Midbrain (tissue), 1 donor: ENCODE data around the gene SCRT2.

Experiments
- DNase-seq: peaks from one replicate; lab custom pipeline; 2025; lab: John Stamatoyannopoulos, UW

Gene SCRT2

DNA sequence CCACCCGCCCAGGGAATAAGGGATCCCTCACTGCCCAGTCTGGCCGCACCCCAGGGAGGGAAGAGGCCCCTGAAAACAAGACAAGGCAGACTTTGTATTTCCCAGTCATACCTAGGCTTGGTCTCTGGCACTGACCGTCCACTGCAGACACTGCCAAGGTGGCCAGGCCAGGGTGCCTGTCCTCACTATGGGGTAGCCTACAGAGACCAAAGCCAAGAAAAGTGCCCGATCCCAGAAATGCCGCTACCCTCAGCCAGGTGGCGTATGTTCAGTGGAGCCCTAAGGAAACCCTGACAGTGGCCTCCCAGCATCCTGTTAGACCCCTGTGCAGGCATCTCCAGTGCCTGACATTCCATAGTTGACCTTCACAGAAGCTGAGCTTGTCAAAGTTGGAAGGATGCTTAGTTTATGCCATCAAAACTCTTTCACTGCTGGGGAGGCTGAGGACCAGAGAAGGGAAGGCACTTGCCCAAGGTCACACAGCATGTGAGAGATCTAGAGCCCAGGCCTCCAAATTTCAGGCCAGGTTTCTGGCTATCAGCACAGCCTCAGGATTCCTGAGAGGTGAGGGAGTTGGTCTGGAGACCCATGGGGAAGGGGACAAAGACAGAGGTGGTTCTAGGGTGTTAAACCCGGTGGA lies 2.5 kb downstream of the SCRT2 start:
- DNase-seq: no peak

GRCh38 chr20:671252-672030 lies 4.2 kb downstream of the SCRT2 start:
- DNase-seq: no peak

DNA sequence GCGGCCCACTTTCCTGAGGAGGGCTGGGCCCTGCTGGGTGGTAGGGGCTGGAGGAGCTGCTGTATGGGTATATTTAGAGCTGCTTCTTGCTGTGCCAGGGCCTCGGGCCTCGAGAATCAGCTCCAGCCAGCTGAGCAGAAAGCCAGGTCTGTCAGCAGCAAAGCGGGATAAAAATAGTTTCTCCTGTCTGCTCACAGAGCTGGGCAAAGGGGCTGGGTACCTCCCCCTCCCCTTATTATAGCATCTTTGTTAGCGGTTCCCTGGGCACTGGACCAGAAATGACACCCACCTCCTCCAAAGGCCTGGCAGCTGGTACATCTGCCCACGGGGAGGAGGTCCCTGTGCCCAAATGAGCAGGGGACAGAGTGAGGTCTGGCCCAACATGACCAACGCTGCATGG lies 6.0 kb downstream of the SCRT2 start:
- DNase-seq: no peak

GRCh38 chr20:668638-669037 lies 7.0 kb downstream of the SCRT2 start:
- no peak for DNase-seq

- no peak for DNase-seq
Observed at GRCh38 chr20:668050-668449, 7.6 kb downstream of the SCRT2 start.

DNA sequence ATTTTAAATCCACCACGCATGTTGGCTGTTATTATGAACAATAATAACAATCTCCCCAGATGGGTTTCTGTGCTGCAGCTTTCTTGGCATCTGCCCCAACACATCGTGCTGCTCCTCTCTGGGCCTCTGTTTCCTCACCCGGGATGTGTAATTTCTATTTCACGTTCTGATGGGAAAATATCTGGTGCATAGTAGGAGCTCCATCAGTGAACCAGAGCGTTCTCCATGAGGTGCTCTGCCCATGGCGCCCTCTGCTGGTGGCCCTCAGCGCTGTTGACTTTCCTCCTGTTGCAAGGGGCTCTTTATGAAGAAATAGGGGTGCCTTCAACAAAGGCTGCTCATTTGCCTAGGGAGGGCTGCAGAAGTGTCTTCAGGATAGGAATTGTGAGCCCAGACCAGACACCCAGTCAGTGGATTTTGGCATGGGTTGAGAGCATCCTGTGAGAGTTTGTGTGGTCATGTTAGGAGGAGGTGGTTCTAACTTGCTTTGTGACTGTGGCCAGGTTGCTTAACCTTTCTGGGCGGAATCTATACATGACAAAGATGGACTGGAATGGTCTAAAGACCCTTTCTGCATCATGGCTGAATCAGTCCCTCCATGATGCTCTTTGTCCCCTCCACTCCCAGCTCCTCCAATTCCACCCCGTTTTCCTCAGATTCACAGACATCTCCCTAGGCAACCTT lies 8.1 kb downstream of the SCRT2 start:
- peak; percentile 27 for DNase-seq

DNA sequence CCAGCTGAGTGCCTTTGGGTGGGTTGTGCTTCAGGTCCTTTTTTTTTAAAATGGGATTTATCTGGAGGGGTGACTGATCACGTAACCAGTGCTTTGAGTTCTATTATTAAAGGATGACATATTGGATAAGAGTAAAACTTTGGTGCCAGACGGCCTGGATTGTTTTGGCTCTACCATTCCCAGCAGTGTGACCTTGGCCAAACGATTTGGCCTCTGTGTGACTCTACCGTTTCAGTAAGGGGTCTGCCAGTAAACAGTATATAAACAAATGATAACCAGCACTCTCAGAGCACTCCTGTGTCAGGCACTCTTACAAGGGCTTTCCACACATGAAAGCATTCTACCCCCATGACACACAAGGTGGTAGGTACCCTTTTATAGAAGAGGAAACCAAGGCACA lies 8.7 kb downstream of the SCRT2 start:
- no peak for DNase-seq

GRCh38 chr20:665276-665675 lies 10.3 kb downstream of the SCRT2 start:
- DNase-seq: no peak

DNA sequence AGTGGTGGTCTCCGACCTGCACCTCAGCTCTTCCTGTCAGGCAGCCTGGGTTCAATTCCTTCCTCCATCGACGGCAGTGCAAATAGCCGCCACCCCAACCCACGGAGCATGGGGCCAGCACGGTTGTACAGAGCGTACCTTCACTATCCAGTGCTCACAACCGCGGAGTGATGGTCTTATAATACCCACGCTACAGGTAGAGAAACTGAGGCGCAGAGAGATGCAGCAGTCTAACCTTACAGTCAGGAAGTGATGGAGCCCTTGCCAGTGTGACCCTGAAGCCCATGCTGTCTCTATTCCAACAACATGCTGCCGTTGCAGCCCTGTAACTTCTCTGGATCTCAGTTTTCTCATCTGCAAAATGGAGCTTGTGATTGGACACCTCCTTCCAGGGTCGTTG lies 11.0 kb downstream of the SCRT2 start:
- no peak for DNase-seq

DNA sequence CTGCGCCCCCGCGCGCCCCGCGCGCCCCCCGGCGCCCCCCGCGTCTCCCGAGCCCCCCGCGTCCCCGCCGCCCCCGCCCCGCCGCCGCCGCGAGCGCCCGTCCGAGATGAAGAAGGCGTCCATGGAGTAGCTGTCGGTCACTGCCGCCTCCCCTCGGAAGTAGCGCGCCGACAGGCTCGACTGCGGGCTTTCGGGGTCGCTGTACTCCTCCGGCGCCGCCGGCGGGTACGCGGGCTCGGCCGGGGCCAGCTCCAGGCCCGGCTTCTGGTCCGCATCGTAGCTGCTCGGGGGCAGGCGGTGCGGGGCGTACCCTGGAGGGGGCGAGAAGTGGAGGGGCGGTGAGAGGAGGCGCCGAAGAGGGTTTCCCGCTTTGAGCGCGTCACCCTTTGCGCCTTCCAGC lies 11.5 kb downstream of the SCRT2 start:
- no peak for DNase-seq

- no peak for DNase-seq
Observed at GRCh38 chr20:663315-664090, 12.1 kb downstream of the SCRT2 start.

DNA sequence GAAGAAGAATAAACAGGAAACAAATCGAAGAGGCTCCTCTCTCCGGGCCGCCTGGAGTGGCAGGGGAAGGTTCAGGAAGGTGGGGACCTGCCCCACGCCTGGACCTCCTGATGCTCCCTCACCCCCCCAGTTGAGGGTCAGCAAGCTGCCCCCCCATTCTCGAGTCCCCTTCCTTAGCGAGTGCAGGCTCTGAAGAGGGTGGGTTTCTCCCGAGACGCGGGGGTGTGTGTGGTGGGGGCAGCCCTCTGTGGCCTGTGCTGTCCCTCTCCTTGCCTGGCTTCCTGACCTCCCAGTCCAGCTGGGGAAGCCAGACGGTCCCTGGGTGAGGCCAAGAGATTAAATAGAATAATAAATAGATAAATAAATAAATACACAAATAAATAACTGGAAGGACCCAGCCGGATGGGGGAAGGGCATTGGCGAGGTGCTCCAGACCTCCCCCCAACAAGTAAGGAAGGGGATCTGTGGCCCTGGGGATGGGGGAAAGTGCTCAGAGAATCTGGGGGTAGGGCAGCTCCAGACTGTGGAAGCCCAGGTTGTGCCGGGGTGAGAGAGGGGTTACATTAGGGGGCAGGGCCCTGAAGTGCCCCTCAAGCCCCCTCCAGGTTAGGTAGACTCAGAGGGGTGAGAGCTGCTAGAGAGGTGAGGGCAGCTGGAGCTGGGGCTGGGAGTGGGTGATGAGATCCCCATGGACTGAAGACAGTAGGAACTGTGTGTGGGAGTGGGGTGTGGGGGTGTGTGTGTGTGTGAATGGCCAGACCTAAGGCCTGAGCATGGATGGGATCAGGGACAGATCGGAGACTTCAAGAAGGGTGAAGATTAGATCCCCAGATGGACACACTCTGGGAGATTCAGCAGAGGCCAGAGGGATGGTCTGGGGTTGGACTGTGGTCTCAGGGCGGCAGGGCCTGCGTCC lies 13.1 kb downstream of the SCRT2 start:
- no peak for DNase-seq

DNA sequence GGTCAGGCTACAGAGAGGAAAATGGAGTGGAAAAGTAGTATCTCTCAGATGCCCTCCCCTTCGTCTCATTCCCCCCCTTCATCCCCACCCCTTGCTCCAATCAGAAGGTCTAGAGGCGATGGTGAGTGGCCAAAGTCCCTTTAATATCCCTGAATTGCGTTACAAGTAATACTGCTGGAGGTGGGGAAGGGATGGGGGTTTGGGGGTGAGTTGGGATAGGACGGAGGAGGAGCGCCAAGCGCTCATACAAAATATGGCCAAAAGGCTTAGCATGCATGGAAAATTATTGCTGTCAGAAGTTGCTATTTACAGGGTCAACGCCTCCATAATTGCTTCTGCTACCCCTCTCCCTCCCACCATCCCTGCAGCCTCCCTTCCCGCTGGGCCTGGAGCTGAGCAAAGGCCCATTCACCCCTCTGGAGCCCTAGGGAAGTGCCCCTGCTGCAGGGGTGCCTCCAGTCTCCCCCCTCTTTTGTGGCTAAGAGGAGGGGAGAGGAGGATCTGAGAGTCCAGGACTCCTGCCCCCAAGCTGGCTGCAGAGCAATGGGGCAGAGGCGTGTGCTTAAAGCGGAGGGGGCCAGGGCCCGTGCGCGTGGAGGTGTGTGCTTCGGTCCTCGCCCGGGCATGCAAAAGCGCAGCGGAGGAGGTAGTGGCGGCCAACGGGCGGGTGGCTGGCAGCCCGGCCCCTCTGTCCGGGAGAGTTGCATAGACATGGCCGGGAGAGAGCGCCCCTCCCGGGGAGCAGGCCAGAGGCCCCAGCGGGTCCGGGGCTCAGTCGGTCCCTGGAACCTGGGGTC lies 13.9 kb downstream of the SCRT2 start:
- DNase-seq: no peak

DNA sequence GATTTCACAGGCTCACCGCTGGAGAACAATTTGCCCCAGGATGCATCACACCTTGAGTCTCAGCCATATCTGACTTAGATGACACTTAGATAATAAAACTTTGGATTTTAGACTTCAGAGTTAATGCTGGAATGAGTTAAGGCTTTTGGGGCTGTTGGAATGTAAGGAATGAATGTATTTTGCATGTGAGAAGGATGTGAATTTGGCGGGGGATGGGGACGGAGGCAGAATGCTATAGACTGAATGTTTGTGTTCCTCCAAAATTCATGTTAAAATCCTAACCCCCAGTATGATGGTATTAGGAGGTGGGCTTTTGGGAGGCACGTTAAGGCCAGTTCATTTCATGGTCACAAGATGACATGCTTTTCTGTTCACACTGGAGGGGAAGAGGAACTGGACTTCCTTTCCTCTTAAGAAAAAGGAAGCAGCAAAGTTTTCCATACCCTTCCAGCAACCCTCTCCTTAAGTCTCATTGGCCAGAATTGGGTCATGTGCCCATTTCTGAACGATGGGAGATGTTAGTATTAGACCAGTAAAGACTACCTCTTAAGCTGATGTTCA lies 16.8 kb downstream of the SCRT2 start:
- DNase-seq: no peak

- DNase-seq: no peak
Observed at GRCh38 chr20:658202-658601, 17.4 kb downstream of the SCRT2 start.

- DNase-seq: no peak
Observed at GRCh38 chr20:655726-656624, 19.6 kb downstream of the SCRT2 start.

DNA sequence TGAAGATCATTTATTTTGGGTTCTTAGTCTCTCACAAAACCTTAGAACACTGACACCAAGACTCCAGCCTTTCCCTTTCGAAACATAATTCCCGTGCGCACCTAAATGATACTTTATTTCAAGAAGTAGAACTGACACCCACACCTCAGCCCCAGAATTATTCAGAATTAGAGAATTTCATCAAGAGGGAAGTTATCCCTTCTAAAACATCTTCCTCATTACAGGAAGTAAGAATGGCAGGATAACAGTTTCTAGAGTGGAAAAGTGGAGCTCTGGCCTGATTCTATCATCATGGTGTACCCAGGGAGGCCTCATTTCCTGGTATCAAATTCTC lies 21.2 kb downstream of the SCRT2 start:
- no peak for DNase-seq

GRCh38 chr20:653590-654416 lies 21.8 kb downstream of the SCRT2 start:
- DNase-seq: no peak
